Heart left ventricle (tissue), 13 donors: ENCODE data around the gene TRMT1.

ENCODE experiments used
- POLR2A ChIP-seq, 2 donors: fragments of 450-650 bp; IDR thresholded peaks; one replicate each; pipeline ENCODE4 v1.6.1; 2017; ENCODE audit warnings: antibody characterized with exemption in 2 of 2, mild to moderate bottlenecking in 2 of 2, moderate library complexity in 2 of 2
- TF ChIP-seq, protein P1 (sequence below), 12 donors: fragments of 200-600 bp; sonication (generic) in 4 of 12; IDR thresholded peaks; one replicate each; pipeline versions ENCODE4 v1.5.0 to v1.8.0; 2018 to 2022; ENCODE audit warnings: antibody characterized with exemption in 12 of 12, mild to moderate bottlenecking in 5 of 12
- donor health status: ischemic (EF 13 %, LVEDD 7.1; RV severe dilation, severe dysfunction).
- donor health status: DM: no; HTN: yes; CAD: no.
- donor health status: DM: no; HTN: no; CAD: no.
- donor health status: ischemic (EF 25% LVEDD 6.9; RV normal size, moderate dysfunction).
- donor health status: ischemic (EF 25% LVEDD 5.7; RV mildly dilated, moderate dysfunction).
- donor health status: ischemic (EF 35%, LVEDD 5.7; RV mildly dilated, moderate dysfunction).
- donor health status: nonischemic (EF 11% LVEDD 7.7; RV severe dilation, severe dysfunction).
- donor health status: DM: yes; HTN: yes; CAD: no.
- donor health status: PGD.
- donor health status: ischemic (EF 29% LVEDD 5.4; RV normal size, mild dysfunction).
- donor health status: nonischemic (EF 23%, LVEDD 6.1; RV moderate dilation, normal function).

DNA sequence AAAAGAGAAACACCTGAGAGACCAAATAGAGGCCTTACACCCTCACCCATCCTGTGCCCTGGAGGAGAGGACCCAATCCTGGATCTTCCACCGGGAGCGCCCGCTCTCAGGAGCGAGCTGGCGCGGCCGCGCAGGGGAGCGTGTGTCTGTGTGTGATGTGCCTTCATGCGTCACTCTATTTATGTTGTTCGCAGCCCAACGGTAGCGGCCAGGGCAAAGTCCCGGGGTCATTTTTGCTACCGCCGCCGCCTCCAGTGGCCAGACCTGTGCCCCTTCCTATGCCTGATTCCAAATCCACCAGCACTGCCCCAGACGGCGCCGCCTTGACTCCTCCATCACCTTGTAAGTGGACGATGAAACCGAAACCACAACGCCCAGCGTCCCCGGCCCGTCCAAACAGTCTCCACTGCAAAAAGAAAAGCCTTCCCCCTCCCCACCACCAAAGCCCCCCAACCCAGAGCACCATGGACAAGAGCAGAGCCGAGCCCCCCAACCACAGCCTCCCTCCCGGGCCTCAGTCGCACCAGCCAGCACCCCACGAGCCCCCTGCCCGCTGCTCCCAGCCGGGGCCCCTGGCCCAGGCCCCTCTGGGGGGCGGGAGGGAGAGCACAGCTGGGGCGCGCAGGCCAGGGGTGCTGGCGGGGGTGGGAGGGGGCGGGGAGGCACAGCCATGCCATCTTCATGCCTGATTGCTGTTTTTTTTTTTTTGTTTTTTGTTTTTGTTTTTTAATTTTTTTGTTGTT is 28.6 kb downstream of the TRMT1 start:
- TF ChIP-seq, protein P1, sequence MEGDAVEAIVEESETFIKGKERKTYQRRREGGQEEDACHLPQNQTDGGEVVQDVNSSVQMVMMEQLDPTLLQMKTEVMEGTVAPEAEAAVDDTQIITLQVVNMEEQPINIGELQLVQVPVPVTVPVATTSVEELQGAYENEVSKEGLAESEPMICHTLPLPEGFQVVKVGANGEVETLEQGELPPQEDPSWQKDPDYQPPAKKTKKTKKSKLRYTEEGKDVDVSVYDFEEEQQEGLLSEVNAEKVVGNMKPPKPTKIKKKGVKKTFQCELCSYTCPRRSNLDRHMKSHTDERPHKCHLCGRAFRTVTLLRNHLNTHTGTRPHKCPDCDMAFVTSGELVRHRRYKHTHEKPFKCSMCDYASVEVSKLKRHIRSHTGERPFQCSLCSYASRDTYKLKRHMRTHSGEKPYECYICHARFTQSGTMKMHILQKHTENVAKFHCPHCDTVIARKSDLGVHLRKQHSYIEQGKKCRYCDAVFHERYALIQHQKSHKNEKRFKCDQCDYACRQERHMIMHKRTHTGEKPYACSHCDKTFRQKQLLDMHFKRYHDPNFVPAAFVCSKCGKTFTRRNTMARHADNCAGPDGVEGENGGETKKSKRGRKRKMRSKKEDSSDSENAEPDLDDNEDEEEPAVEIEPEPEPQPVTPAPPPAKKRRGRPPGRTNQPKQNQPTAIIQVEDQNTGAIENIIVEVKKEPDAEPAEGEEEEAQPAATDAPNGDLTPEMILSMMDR (IDR thresholded peaks at IDR 0.05), result no peak
- no peak for TF ChIP-seq POLR2A (IDR thresholded peaks at IDR 0.05)
